Measurements from ENCODE around the gene PREP.

GRCh38 chr6:105370351-105370750 is 32.5 kb downstream of the PREP start:
- TF ChIP-seq, protein P1, sequence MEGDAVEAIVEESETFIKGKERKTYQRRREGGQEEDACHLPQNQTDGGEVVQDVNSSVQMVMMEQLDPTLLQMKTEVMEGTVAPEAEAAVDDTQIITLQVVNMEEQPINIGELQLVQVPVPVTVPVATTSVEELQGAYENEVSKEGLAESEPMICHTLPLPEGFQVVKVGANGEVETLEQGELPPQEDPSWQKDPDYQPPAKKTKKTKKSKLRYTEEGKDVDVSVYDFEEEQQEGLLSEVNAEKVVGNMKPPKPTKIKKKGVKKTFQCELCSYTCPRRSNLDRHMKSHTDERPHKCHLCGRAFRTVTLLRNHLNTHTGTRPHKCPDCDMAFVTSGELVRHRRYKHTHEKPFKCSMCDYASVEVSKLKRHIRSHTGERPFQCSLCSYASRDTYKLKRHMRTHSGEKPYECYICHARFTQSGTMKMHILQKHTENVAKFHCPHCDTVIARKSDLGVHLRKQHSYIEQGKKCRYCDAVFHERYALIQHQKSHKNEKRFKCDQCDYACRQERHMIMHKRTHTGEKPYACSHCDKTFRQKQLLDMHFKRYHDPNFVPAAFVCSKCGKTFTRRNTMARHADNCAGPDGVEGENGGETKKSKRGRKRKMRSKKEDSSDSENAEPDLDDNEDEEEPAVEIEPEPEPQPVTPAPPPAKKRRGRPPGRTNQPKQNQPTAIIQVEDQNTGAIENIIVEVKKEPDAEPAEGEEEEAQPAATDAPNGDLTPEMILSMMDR (IDR thresholded peaks at IDR 0.05; ENCODE audit: insufficient read depth, low read length, poor library complexity, severe bottlenecking): no peak
- TF ChIP-seq EZH2phosphoT487 (conservative IDR thresholded peaks at IDR 0.05; ENCODE audit: low read length): no peak
